H9 (cell line): ENCODE data around the gene DYNC1H1. TPM values are rescaled to one million over a fixed set of nuclear protein-coding genes. Genes with fewer than 3 reads are reported as not detected.

Experiments used
- DNase-seq: peaks from one replicate; pipeline ENCODE4 v3.0.0-alpha.2; 2017
- H2AFZ ChIP-seq: one replicate; pipeline ENCODE4 v1.6.1; 2013; ENCODE audit warnings: mild to moderate bottlenecking, low read length, control low read depth, moderate library complexity
- H2AK5ac ChIP-seq: 2 replicates; pipeline ENCODE4 v1.6.1; 2013; ENCODE audit warnings: low read length, control low read depth, mixed read lengths; ENCODE audit not compliant: insufficient read length
- H2BK120ac ChIP-seq: one replicate; pipeline ENCODE4 v1.6.1; 2013; ENCODE audit warnings: low read depth, mild to moderate bottlenecking, low read length, control low read depth, inconsistent platforms; ENCODE audit not compliant: poor library complexity, severe bottlenecking
- H2BK12ac ChIP-seq: 2 replicates; pipeline ENCODE4 v1.6.1; 2013; ENCODE audit warnings: low read length, control low read depth, mixed read lengths, low read depth; ENCODE audit not compliant: insufficient read length
- H2BK15ac ChIP-seq: 2 replicates; pipeline ENCODE4 v1.6.1; 2013; ENCODE audit warnings: low read depth, low read length, control low read depth
- H2BK20ac ChIP-seq: one replicate; pipeline ENCODE4 v1.6.1; 2013; ENCODE audit warnings: low read depth, mild to moderate bottlenecking, low read length, control low read depth, inconsistent platforms; ENCODE audit not compliant: poor library complexity, severe bottlenecking
- H2BK5ac ChIP-seq: 2 replicates; pipeline ENCODE4 v1.6.1; 2013; ENCODE audit warnings: low read length, control low read depth, mixed read lengths; ENCODE audit not compliant: insufficient read length
- H3K14ac ChIP-seq: 2 replicates; pipeline ENCODE4 v1.6.1; 2013; ENCODE audit warnings: low read length, control low read depth; ENCODE audit not compliant: insufficient read depth
- H3K18ac ChIP-seq: 2 replicates; pipeline ENCODE4 v1.6.1; 2013; ENCODE audit warnings: low read depth, mild to moderate bottlenecking, mixed read lengths, low read length, control low read depth; ENCODE audit not compliant: insufficient read length
- H3K23ac ChIP-seq: 2 replicates; pipeline ENCODE4 v1.6.1; 2013; ENCODE audit warnings: low read length, control low read depth, mixed read lengths, low read depth; ENCODE audit not compliant: insufficient read length
- H3K23me2 ChIP-seq: 2 replicates; pipeline ENCODE4 v1.6.1; 2013; ENCODE audit warnings: low read depth, mild to moderate bottlenecking, mixed read lengths, low read length, control low read depth; ENCODE audit not compliant: insufficient read length, poor library complexity, severe bottlenecking
- H3K27ac ChIP-seq: 2 replicates; pipeline ENCODE4 v1.5.1; 2013; ENCODE audit warnings: low read length, control low read depth, mixed read lengths, low read depth; ENCODE audit not compliant: insufficient read length
- H3K27me3 ChIP-seq: 2 replicates; pipeline ENCODE4 v1.6.1; 2013; ENCODE audit warnings: low read length, control low read depth, inconsistent platforms; ENCODE audit not compliant: insufficient read depth
- H3K4ac ChIP-seq: 2 replicates; pipeline ENCODE4 v1.6.1; 2013; ENCODE audit warnings: low read depth, mild to moderate bottlenecking, control low read depth, inconsistent platforms, low read length, moderate library complexity
- H3K4me1 ChIP-seq: 2 replicates; pipeline ENCODE4 v1.6.1; 2013; ENCODE audit warnings: low read length, control low read depth, inconsistent platforms; ENCODE audit not compliant: insufficient read depth
- H3K4me2 ChIP-seq: 2 replicates; pipeline ENCODE4 v1.6.1; 2013; ENCODE audit warnings: low read length, control low read depth, mixed read lengths; ENCODE audit not compliant: insufficient read length, insufficient read depth
- H3K56ac ChIP-seq: 2 replicates; pipeline ENCODE4 v1.6.1; 2013; ENCODE audit warnings: low read depth, mild to moderate bottlenecking, mixed read lengths, low read length, control low read depth; ENCODE audit not compliant: insufficient read length
- H3K79me1 ChIP-seq: 2 replicates; pipeline ENCODE4 v1.6.1; 2013; ENCODE audit warnings: low read depth, mild to moderate bottlenecking, moderate library complexity, low read length, control low read depth, inconsistent platforms; ENCODE audit not compliant: insufficient read depth, poor library complexity, severe bottlenecking
- H3K79me2 ChIP-seq: 2 replicates; pipeline ENCODE4 v1.6.1; 2013; ENCODE audit warnings: low read length, control low read depth, inconsistent platforms; ENCODE audit not compliant: insufficient read depth
- H3K9ac ChIP-seq: 2 replicates; pipeline ENCODE4 v1.6.1; 2013; ENCODE audit warnings: low read length, control low read depth, mixed read lengths; ENCODE audit not compliant: insufficient read length; ENCODE audit errors: extremely low read depth
- H3K9me3 ChIP-seq: one replicate; pipeline ENCODE4 v1.6.1; 2013; ENCODE audit warnings: low read depth, low read length, inconsistent platforms; ENCODE audit not compliant: control insufficient read depth
- H3T11ph ChIP-seq: one replicate; pipeline ENCODE4 v1.6.1; 2013; ENCODE audit warnings: mild to moderate bottlenecking, low read length, control low read depth, inconsistent platforms
- H4K20me1 ChIP-seq: one replicate; pipeline ENCODE4 v1.6.1; 2013; ENCODE audit not compliant: control insufficient read depth, insufficient read length, insufficient read depth
- H4K5ac ChIP-seq: 2 replicates; pipeline ENCODE4 v1.6.1; 2013; ENCODE audit warnings: low read depth, mild to moderate bottlenecking, mixed read lengths, low read length, control low read depth; ENCODE audit not compliant: insufficient read length
- H4K8ac ChIP-seq: replicated peaks from 2 replicates; pipeline ENCODE4 v1.6.1; 2013; ENCODE audit warnings: low read length, control low read depth, mixed read lengths, low read depth; ENCODE audit not compliant: insufficient read length
- H4K91ac ChIP-seq: 2 replicates; pipeline ENCODE4 v1.6.1; 2013; ENCODE audit warnings: low read depth, mild to moderate bottlenecking, moderate library complexity, mixed read lengths, low read length, control low read depth; ENCODE audit not compliant: insufficient read length
- H3K27ac Mint-ChIP-seq, 3 experiments: 2 replicates in 2 of 3; 3 replicates in 1 of 3; pipeline ENCODE4 v1.8.0; 2020 to 2021; ENCODE audit warnings: mixed read lengths in 3 of 3, mild to moderate bottlenecking in 1 of 3, moderate library complexity in 1 of 3
- H3K27me3 Mint-ChIP-seq: 2 replicates; pipeline ENCODE4 v1.8.0; 2021; ENCODE audit warnings: low read depth, mild to moderate bottlenecking, moderate library complexity, mixed read lengths
- H3K36me3 Mint-ChIP-seq, 3 experiments: 2 replicates in 2 of 3; 3 replicates in 1 of 3; pipeline ENCODE4 v1.8.0; 2020 to 2021; ENCODE audit warnings: low read depth in 3 of 3, mixed read lengths in 3 of 3; ENCODE audit not compliant: insufficient read depth in 1 of 3
- H3K4me1 Mint-ChIP-seq, 2 experiments: 2 replicates each; pipeline ENCODE4 v1.8.0; 2020; ENCODE audit warnings: mixed read lengths in 2 of 2
- H3K4me3 Mint-ChIP-seq, 2 experiments: 2 replicates in 1 of 2; 3 replicates in 1 of 2; pipeline ENCODE4 v1.8.0; 2020 to 2021; ENCODE audit warnings: mild to moderate bottlenecking in 2 of 2, mixed read lengths in 2 of 2, moderate library complexity in 1 of 2
- H3K9me3 Mint-ChIP-seq, 2 experiments: 2 replicates in 1 of 2; 3 replicates in 1 of 2; pipeline ENCODE4 v1.8.0; 2020; ENCODE audit warnings: mild to moderate bottlenecking in 2 of 2, mixed read lengths in 2 of 2, moderate library complexity in 1 of 2
- CTCF ChIP-seq: fragments of 200-600 bp; sonication (generic); conservative IDR thresholded peaks from 3 replicates; pipeline ENCODE4 v1.8.0; 2021; ENCODE audit warnings: antibody characterized with exemption, mild to moderate bottlenecking
- WGBS: extraction: QIAGEN DNeasy Blood & Tissue Kit; methylation state at CpG from one replicate; pipeline ENCODE4 v1.1.7; 2013; ENCODE audit warnings: missing lambda C conversion rate, low lambda C conversion rate, mixed read lengths; ENCODE audit not compliant: insufficient read length; ENCODE audit errors: extremely low coverage; 5-methylcytosine and 5-hydroxymethylcytosine counted together
- total RNA-seq: library from RNA; stranded (reverse); gene quantifications from 2 replicates; pipeline ENCODE4 v1.2.1, GENCODE V29; 2021

Gene DYNC1H1
- total RNA-seq, 1 experiment from 2014 or later: 359 TPM

- H2BK12ac ChIP-seq: no peak overlapping the region
- Mint-ChIP-seq H3K27ac (no peak overlapping the region), H3K27me3 (peaks cover 100% of the 10 kb centered on the region), H3K36me3 (no peaks in the 10 kb centered on the region), H3K4me3 (no peak overlapping the region), H3K9me3 (peaks cover 0 to 4% of the 10 kb centered on the region in 2 experiments; a peak in 2 of 5 replicates), H3K4me1 (peaks cover 0 to 11% of the 10 kb centered on the region in 2 experiments; a peak in 2 of 4 replicates)
- H3T11ph ChIP-seq: no peak overlapping the region
- no peaks in the 10 kb centered on the region for H3K9me3 ChIP-seq
- H4K5ac ChIP-seq: no peak overlapping the region
- peaks cover 37% of the 10 kb centered on the region for H3K27me3 ChIP-seq
- H4K20me1 ChIP-seq: no peaks in the 10 kb centered on the region
- no peak overlapping the region for H3K23ac ChIP-seq
- no peak overlapping the region for H2BK120ac ChIP-seq
- no peak overlapping the region for H2BK20ac ChIP-seq
- no peak overlapping the region for H2BK15ac ChIP-seq
- H3K4me2 ChIP-seq: no peak overlapping the region
- H2BK5ac ChIP-seq: no peak overlapping the region
- no peak overlapping the region for H3K4ac ChIP-seq
- no peak for DNase-seq
- WGBS: no CpG with 5 or more reads among the region's 5 CpGs
- H3K56ac ChIP-seq: no peak overlapping the region
- H4K8ac ChIP-seq: no peak overlapping the region
- H4K91ac ChIP-seq: no peak overlapping the region
- no peak overlapping the region for H2AK5ac ChIP-seq
- TF ChIP-seq CTCF: no peak
- no peaks in the 10 kb centered on the region for H3K79me1 ChIP-seq
- no peaks in the 10 kb centered on the region for H3K4me1 ChIP-seq
- no peaks in the 10 kb centered on the region for H3K79me2 ChIP-seq
- no peak overlapping the region for H3K14ac ChIP-seq
- H3K18ac ChIP-seq: no peak overlapping the region
- no peak overlapping the region for H3K27ac ChIP-seq
- no peak overlapping the region for H2AFZ ChIP-seq
- H3K23me2 ChIP-seq: no peaks in the 10 kb centered on the region
- no peak overlapping the region for H3K9ac ChIP-seq
These were observed 24.7 kb upstream of the DYNC1H1 start for GRCh38 chr14:101939646-101940170.
